PFSK-1 (cell line): ENCODE results near the gene KRT4.

ENCODE experiments used
- FOXP2 ChIP-seq: optimal IDR thresholded peaks from 2 replicates; pipeline ENCODE3; 2011; ENCODE audit warnings: borderline replicate concordance, control low read depth, inconsistent platforms; ENCODE audit not compliant: insufficient read depth; ENCODE audit errors: extremely low read length, extremely low read depth
- POLR2AphosphoS5 ChIP-seq: IDR thresholded peaks from 2 replicates; pipeline ENCODE4 v1.6.1; 2012; ENCODE audit warnings: low read depth, mild to moderate bottlenecking, control low read depth, low read length, moderate library complexity
- SIN3A ChIP-seq: IDR thresholded peaks from 2 replicates; pipeline ENCODE4 v1.6.1; 2012; ENCODE audit warnings: mild to moderate bottlenecking, low read length, moderate library complexity, borderline replicate concordance; ENCODE audit not compliant: insufficient read depth
- TAF1 ChIP-seq: IDR thresholded peaks from 2 replicates; pipeline ENCODE4 v1.6.1; 2012; ENCODE audit warnings: low read length, control low read depth, borderline replicate concordance; ENCODE audit not compliant: insufficient read depth

GRCh38 chr12:52806821-52807543 is 6.9 kb downstream of the KRT4 start:
- TF ChIP-seq SIN3A (no peak), TAF1 (no peak), FOXP2 (no peak), POLR2AphosphoS5 (no peak)
